H7 (cell line): ENCODE results near the gene GRM1. TPM values are rescaled to one million over a fixed set of nuclear protein-coding genes. Genes with fewer than 3 reads are reported as not detected.

Source experiments
- DNase-seq: peaks from one replicate; pipeline ENCODE4 v3.0.0; 2012
- H3K27me3 ChIP-seq: 2 replicates; pipeline ENCODE4 v1.6.0; 2011; ENCODE audit warnings: mild to moderate bottlenecking, low read length; ENCODE audit not compliant: control insufficient read depth, insufficient read depth
- H3K36me3 ChIP-seq: replicated peaks from 2 replicates; pipeline ENCODE4 v1.5.1; 2011; ENCODE audit warnings: low read length; ENCODE audit not compliant: control insufficient read depth, insufficient read depth
- H3K4me3 ChIP-seq: 2 replicates; pipeline ENCODE4 v1.5.1; 2011; ENCODE audit warnings: low read depth, mild to moderate bottlenecking, control low read depth, low read length, moderate library complexity; ENCODE audit not compliant: insufficient read depth
- total RNA-seq: library from RNA; depleted of rRNA; stranded (reverse); fragments of >200 nt; shearing (Covaris generic); gene quantifications from 2 replicates; pipeline ENCODE4 v1.2.3, GENCODE V29; 2014; rRNA removed

GRM1 gene
- 0.14 and 0.48 TPM in 2 replicates for total RNA-seq

GRCh38 chr6:146028851-146029572, at the start of gene GRM1:
Gene GRM1 (plus strand): TSS chr6:146029062. CDS start chr6:146029518, 456 bp downstream.
- Histone ChIP-seq H3K27me3 (peaks cover 24% of the 10 kb centered on the region), H3K4me3 (peak within 1 kb of the TSS; percentile 52), H3K36me3 (no peaks in the 10 kb centered on the region)
- DNase-seq, result peak; percentile 47

- Histone ChIP-seq H3K36me3 (no peaks in the 10 kb centered on the region), H3K27me3 (no peaks in the 10 kb centered on the region), H3K4me3 (no peak overlapping the region)
- no peak for DNase-seq
These were observed 19.5 kb upstream of the GRM1 start for GRCh38 chr6:146009338-146009737.

- no peak for DNase-seq
- H3K36me3 ChIP-seq, result no peaks in the 10 kb centered on the region
- H3K27me3 ChIP-seq, result no peaks in the 10 kb centered on the region
- H3K4me3 ChIP-seq, result no peak overlapping the region
These were observed 14.6 kb upstream of the GRM1 start for GRCh38 chr6:146014233-146014632.

GRCh38 chr6:146017672-146018071, 11.2 kb upstream of the GRM1 start:
- no peak overlapping the region for H3K4me3 ChIP-seq
- DNase-seq, result no peak
- no peaks in the 10 kb centered on the region for H3K27me3 ChIP-seq
- H3K36me3 ChIP-seq, result no peaks in the 10 kb centered on the region

GRCh38 chr6:146026873-146027272, 2.0 kb upstream of the GRM1 start:
- no peak for DNase-seq

GRCh38 chr6:146027586-146028251, 1.1 kb upstream of the GRM1 start:
- Histone ChIP-seq H3K27me3 (peaks cover 24% of the 10 kb centered on the region), H3K36me3 (no peaks in the 10 kb centered on the region), H3K4me3 (peak overlapping the region; percentile 52)
- peak; percentile 51 for DNase-seq

More at GRCh38 chr6:146026873-146027272, 2.0 kb upstream of the GRM1 start:
- Histone ChIP-seq H3K4me3 (no peak overlapping the region), H3K36me3 (no peaks in the 10 kb centered on the region), H3K27me3 (peaks cover 24% of the 10 kb centered on the region)

GRCh38 chr6:146028252-146028795, 538 bp upstream of the GRM1 start:
- Histone ChIP-seq H3K4me3 (peak overlapping the region; percentile 52), H3K27me3 (peaks cover 24% of the 10 kb centered on the region), H3K36me3 (no peaks in the 10 kb centered on the region)
- DNase-seq, result peak; percentile 82

GRCh38 chr6:146029573-146030184, 817 bp downstream of the GRM1 start:
- DNase-seq, result peak; percentile 5
- Histone ChIP-seq H3K4me3 (peak overlapping the region; percentile 40), H3K27me3 (peaks cover 24% of the 10 kb centered on the region), H3K36me3 (no peaks in the 10 kb centered on the region)

GRCh38 chr6:146032387-146032786, 3.5 kb downstream of the GRM1 start:
- no peaks in the 10 kb centered on the region for H3K36me3 ChIP-seq
- DNase-seq, result no peak
- no peak overlapping the region for H3K4me3 ChIP-seq
- H3K27me3 ChIP-seq, result peaks cover 22% of the 10 kb centered on the region

GRCh38 chr6:146040360-146040759, 11.5 kb downstream of the GRM1 start:
- Histone ChIP-seq H3K27me3 (no peaks in the 10 kb centered on the region), H3K36me3 (no peaks in the 10 kb centered on the region), H3K4me3 (no peak overlapping the region)
- no peak for DNase-seq

GRCh38 chr6:146041282-146041681, 12.4 kb downstream of the GRM1 start:
- Histone ChIP-seq H3K27me3 (no peaks in the 10 kb centered on the region), H3K36me3 (no peaks in the 10 kb centered on the region)
- peak; percentile 12 for DNase-seq

GRCh38 chr6:146047371-146047770, 18.5 kb downstream of the GRM1 start:
- Histone ChIP-seq H3K36me3 (no peaks in the 10 kb centered on the region), H3K27me3 (no peaks in the 10 kb centered on the region), H3K4me3 (no peak overlapping the region)
- no peak for DNase-seq

More at GRCh38 chr6:146041282-146041681, 12.4 kb downstream of the GRM1 start:
- no peak overlapping the region for H3K4me3 ChIP-seq

GRCh38 chr6:146050168-146050567, 21.3 kb downstream of the GRM1 start:
- H3K27me3 ChIP-seq, result no peaks in the 10 kb centered on the region
- H3K36me3 ChIP-seq, result no peaks in the 10 kb centered on the region
- no peak for DNase-seq
- H3K4me3 ChIP-seq, result no peak overlapping the region

- no peak for DNase-seq
- Histone ChIP-seq H3K4me3 (no peak overlapping the region), H3K27me3 (no peaks in the 10 kb centered on the region), H3K36me3 (no peaks in the 10 kb centered on the region)
These were observed 27.6 kb downstream of the GRM1 start for GRCh38 chr6:146056506-146056905.
